Measurements from ENCODE around the gene POLR3GL.
"Not testable (repeated sequence)": the region's sequence is repeated elsewhere in the genome, so short reads cannot be mapped to it uniquely, and the experiment has no call there.

Gene POLR3GL

DNA sequence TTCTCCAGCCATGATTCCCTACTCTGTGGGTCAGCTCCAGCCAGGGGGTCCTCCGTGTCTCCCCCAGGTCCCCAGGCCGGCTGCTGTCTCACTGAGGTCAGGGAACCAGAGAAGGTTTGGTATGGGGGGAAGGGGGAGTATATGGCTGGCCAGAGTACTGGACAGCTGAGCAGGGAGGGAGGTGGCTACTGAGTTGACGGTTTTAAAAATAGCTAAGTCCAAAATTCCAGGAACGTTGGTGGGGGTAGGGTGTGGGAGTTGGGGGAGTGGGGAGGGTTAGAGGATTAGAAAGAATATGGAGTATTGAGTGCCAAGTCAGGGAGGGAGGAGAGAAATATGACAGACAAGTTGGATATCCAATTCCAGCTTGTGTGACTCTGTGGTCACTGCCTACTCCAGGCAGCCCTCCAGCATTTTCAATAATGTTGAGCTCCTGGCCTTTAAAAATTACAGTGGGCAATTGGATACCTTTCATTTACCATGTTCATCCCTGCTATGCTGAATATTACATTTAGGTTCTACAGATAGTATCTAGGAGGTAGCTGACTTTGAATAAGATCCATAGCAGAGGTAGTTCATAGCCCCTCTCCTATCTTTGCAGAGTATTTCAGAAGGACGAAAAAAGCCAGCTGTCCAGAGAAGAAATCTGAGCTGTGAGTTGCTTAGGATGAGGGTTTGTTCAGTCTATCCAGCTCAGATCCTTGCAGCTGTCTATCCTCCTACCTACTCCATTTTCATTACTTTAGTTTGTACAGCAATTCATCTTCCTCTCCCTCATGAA lies 57.3 kb downstream of the POLR3GL start, which contains the start of gene HJV:
HJV (minus strand) TSS at position 114 of the 781 bp plus-strand sequence. CDS start 1,504 bp downstream, outside the sequence.
- no peak for DNase-seq

DNA sequence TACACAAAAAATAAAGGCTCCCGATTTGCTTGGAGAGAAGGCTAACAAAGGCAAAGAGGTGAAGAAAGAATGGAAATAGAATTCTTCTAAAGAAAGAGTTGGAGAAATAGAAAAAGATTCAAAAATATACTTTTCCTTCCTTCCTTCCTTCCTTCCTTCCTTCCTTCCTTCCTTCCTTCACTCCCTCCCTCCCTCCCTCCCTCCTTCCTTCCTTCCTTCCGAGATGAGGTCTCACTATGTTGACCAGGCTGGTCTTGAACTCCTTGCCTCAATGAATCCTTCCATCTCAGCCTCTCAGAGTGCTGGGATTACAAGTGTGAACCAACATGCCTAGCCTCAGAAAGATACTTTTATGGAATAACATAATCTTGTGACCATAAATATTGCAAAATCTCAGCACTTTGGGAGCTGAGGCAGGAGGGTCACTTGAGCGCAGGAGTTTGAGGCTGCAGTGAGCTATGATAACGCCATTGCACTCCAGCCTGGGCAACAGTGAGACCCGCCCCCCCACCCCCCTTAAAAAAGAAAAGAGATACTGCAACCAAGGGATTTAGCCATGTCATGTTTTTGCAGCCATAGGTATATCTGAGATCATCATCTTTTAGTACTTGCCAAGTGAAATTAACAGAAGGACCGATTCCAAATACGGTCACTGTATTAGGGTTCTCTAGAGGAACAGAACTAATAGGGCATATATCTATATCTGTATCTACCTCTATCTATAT lies 58.1 kb downstream of the POLR3GL start:
- DNase-seq, result no peak

DNA sequence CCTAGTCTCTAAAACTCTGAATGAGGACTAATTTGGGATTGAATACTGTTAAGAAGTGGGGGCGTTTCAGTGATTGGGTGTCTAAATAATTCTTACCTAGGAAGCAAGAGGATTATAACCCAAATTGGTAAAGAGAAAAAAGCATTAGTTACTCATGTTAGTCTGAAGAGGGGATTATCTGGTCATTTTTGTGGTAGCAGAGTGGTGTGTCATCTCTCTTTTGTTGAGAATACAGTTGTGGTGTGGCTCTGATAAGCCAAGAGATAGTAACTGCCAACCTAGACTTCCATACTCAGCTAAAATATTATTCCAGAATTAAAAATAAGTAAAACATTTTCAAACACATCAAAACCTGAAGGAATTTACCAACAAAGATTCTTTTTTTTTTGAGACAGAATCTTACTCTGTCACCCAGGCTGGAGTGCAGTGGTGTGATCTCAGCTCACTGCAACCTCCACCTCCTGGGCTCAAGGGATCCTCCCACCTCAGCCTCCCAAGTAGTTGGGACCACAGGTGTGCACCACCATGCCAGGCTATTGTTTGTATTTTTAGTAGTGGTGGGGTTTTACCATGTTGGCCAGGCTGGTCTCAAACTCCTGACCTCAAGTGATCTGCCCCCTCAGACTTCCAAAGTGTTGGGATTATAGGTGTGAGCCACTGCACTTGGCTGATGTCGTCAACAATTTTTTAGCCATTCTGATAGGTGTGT lies 61.5 kb downstream of the POLR3GL start:
- DNase-seq, result not testable (repeated sequence)

DNA sequence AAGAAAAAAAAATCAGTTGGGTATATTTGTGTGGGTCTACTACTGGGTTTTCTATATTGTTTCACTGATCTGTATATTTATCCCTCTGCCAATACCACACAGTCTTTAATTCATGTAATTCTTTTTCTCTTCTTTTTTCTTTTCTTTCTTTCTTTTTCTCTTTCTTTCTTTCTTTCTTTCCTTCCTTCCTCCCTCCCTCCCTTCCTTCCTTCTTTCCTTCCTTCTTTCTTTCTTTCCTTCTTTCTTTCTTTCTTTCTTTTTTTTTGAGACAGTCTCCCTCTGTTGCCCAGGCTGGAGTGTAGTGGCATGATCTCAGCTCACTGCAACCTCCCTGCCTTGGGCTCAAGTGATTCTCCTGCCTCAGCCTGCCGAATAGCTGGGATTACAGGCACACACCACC lies 62.2 kb downstream of the POLR3GL start:
- DNase-seq, result not testable (repeated sequence)

Data from GOT3 (cell line).